SJCRH30 (cell line): ENCODE data around the gene SNX20. TPM values are rescaled to one million over a fixed set of nuclear protein-coding genes. Genes with fewer than 3 reads are reported as not detected.

Source experiments
- DNase-seq, 2 experiments: peaks; one replicate each; pipeline ENCODE4 v3.0.0-alpha.2; 2015 to 2020
- H3K27ac ChIP-seq: fragments of 250-450 bp; sonication (Bioruptor Pico); 2 replicates; pipeline ENCODE4 v1.5.1; 2020; ENCODE audit warnings: mild to moderate bottlenecking, moderate library complexity
- H3K27me3 ChIP-seq: fragments of 250-450 bp; sonication (Bioruptor Pico); 2 replicates; pipeline ENCODE4 v1.5.1; 2020; ENCODE audit warnings: mild to moderate bottlenecking, moderate library complexity
- H3K36me3 ChIP-seq: fragments of 250-450 bp; sonication (Bioruptor Pico); 2 replicates; pipeline ENCODE4 v1.5.1; 2020; ENCODE audit warnings: mild to moderate bottlenecking, moderate library complexity
- H3K4me1 ChIP-seq: fragments of 250-450 bp; sonication (Bioruptor Pico); 2 replicates; pipeline ENCODE4 v1.5.1; 2020; ENCODE audit warnings: mild to moderate bottlenecking, moderate library complexity
- H3K4me3 ChIP-seq: fragments of 250-450 bp; sonication (Bioruptor Pico); 2 replicates; pipeline ENCODE4 v1.5.1; 2020; ENCODE audit warnings: mild to moderate bottlenecking, moderate library complexity
- H3K9me3 ChIP-seq: fragments of 250-450 bp; sonication (Bioruptor Pico); replicated peaks from 2 replicates; pipeline ENCODE4 v1.5.1; 2020; ENCODE audit warnings: mild to moderate bottlenecking, moderate library complexity
- total RNA-seq: library from RNA; depleted of rRNA; stranded (reverse); fragments of >200 nt; shearing (Covaris generic); gene quantifications from 2 replicates; pipeline ENCODE4 v1.2.3, GENCODE V29; 2014; rRNA removed

Gene SNX20
- total RNA-seq = not detected in 2 replicates

- H3K27me3 ChIP-seq = peaks cover 4% of the 10 kb centered on the region; the same call in 1 of the 2 replicates
- H3K27ac ChIP-seq = no peak within 1 kb of the TSS
- no peak within 1 kb of the TSS for H3K4me3 ChIP-seq
- no peaks in the 10 kb centered on the region for H3K4me1 ChIP-seq
- no peaks in the 10 kb centered on the region for H3K36me3 ChIP-seq
- H3K9me3 ChIP-seq = no peaks in the 10 kb centered on the region
- no peak for DNase-seq
These were observed at the start of gene SNX20 for GRCh38 chr16:50681021-50681885. Gene SNX20, minus strand, starts transcription at chr16:50681312. Its CDS starts 3,786 bp downstream, at chr16:50677526.

GRCh38 chr16:50724306-50724705, 43.2 kb upstream of the SNX20 start:
- H3K27me3 ChIP-seq = no peaks in the 10 kb centered on the region
- H3K36me3 ChIP-seq = no peaks in the 10 kb centered on the region
- no peaks in the 10 kb centered on the region; the same call in 1 of the 2 replicates for H3K9me3 ChIP-seq
- DNase-seq = no peak
- no peaks in the 10 kb centered on the region for H3K4me1 ChIP-seq
- H3K4me3 ChIP-seq = no peak overlapping the region
- no peak overlapping the region for H3K27ac ChIP-seq

GRCh38 chr16:50722960-50723359, 41.8 kb upstream of the SNX20 start:
- H3K27me3 ChIP-seq = no peaks in the 10 kb centered on the region
- no peaks in the 10 kb centered on the region; the same call in 1 of the 2 replicates for H3K9me3 ChIP-seq
- DNase-seq = no peak
- H3K27ac ChIP-seq = no peak overlapping the region
- no peaks in the 10 kb centered on the region for H3K4me1 ChIP-seq
- no peak overlapping the region for H3K4me3 ChIP-seq
- no peaks in the 10 kb centered on the region for H3K36me3 ChIP-seq

GRCh38 chr16:50722405-50722737, 41.3 kb upstream of the SNX20 start:
- H3K4me3 ChIP-seq = no peak overlapping the region

GRCh38 chr16:50721549-50722404, 40.7 kb upstream of the SNX20 start:
- Histone ChIP-seq H3K27ac (no peak overlapping the region), H3K36me3 (no peaks in the 10 kb centered on the region), H3K4me1 (no peaks in the 10 kb centered on the region), H3K9me3 (no peaks in the 10 kb centered on the region; the same call in 1 of the 2 replicates), H3K27me3 (0 out of 2 replicates have a peak, but pooled peaks cover 5% of the 10 kb centered on the region), H3K4me3 (no peak overlapping the region)
- DNase-seq = no peak

More at GRCh38 chr16:50722405-50722737, 41.3 kb upstream of the SNX20 start:
- Histone ChIP-seq H3K27ac (no peak overlapping the region), H3K9me3 (no peaks in the 10 kb centered on the region; the same call in 1 of the 2 replicates), H3K27me3 (0 out of 2 replicates have a peak, but pooled peaks cover 5% of the 10 kb centered on the region), H3K36me3 (no peaks in the 10 kb centered on the region), H3K4me1 (no peaks in the 10 kb centered on the region)
- DNase-seq = no peak

- H3K36me3 ChIP-seq = no peaks in the 10 kb centered on the region
- no peak for DNase-seq
- H3K9me3 ChIP-seq = no peaks in the 10 kb centered on the region; the same call in 1 of the 2 replicates
- H3K4me1 ChIP-seq = no peaks in the 10 kb centered on the region
- H3K4me3 ChIP-seq = no peak overlapping the region
- 0 out of 2 replicates have a peak, but pooled peaks cover 5% of the 10 kb centered on the region for H3K27me3 ChIP-seq
- H3K27ac ChIP-seq = no peak overlapping the region
These were observed 38.6 kb upstream of the SNX20 start for GRCh38 chr16:50719401-50720337.

- no peak for DNase-seq
- Histone ChIP-seq H3K4me1 (no peaks in the 10 kb centered on the region), H3K27ac (no peak overlapping the region), H3K36me3 (no peaks in the 10 kb centered on the region), H3K27me3 (0 out of 2 replicates have a peak, but pooled peaks cover 5% of the 10 kb centered on the region), H3K4me3 (no peak overlapping the region), H3K9me3 (no peaks in the 10 kb centered on the region; the same call in 1 of the 2 replicates)
These were observed 37.8 kb upstream of the SNX20 start for GRCh38 chr16:50718761-50719400.

- Histone ChIP-seq H3K27ac (no peak overlapping the region), H3K9me3 (no peaks in the 10 kb centered on the region), H3K36me3 (no peaks in the 10 kb centered on the region), H3K27me3 (0 out of 2 replicates have a peak, but pooled peaks cover 5% of the 10 kb centered on the region), H3K4me1 (no peaks in the 10 kb centered on the region), H3K4me3 (no peak overlapping the region)
- DNase-seq = no peak
These were observed 37.1 kb upstream of the SNX20 start for GRCh38 chr16:50718061-50718760.

- Histone ChIP-seq H3K27me3 (0 out of 2 replicates have a peak, but pooled peaks cover 5% of the 10 kb centered on the region), H3K27ac (no peak overlapping the region), H3K4me1 (no peaks in the 10 kb centered on the region), H3K36me3 (no peaks in the 10 kb centered on the region), H3K4me3 (no peak overlapping the region), H3K9me3 (no peaks in the 10 kb centered on the region)
- DNase-seq = no peak
These were observed 36.4 kb upstream of the SNX20 start for GRCh38 chr16:50717494-50717893.

GRCh38 chr16:50717091-50717490, 36.0 kb upstream of the SNX20 start:
- no peaks in the 10 kb centered on the region for H3K9me3 ChIP-seq
- no peaks in the 10 kb centered on the region for H3K36me3 ChIP-seq
- no peak overlapping the region for H3K4me3 ChIP-seq
- DNase-seq = no peak
- H3K27me3 ChIP-seq = 0 out of 2 replicates have a peak, but pooled peaks cover 5% of the 10 kb centered on the region
- H3K27ac ChIP-seq = no peak overlapping the region
- no peaks in the 10 kb centered on the region for H3K4me1 ChIP-seq

GRCh38 chr16:50712956-50713355, 31.8 kb upstream of the SNX20 start:
- H3K27me3 ChIP-seq = 0 out of 2 replicates have a peak, but pooled peaks cover 5% of the 10 kb centered on the region
- H3K9me3 ChIP-seq = no peaks in the 10 kb centered on the region
- no peak overlapping the region for H3K4me3 ChIP-seq
- no peaks in the 10 kb centered on the region for H3K36me3 ChIP-seq
- H3K4me1 ChIP-seq = no peaks in the 10 kb centered on the region
- no peak for DNase-seq
- H3K27ac ChIP-seq = no peak overlapping the region

GRCh38 chr16:50712560-50712898, 31.4 kb upstream of the SNX20 start:
- no peaks in the 10 kb centered on the region for H3K4me1 ChIP-seq
- DNase-seq = peak; percentile 11 to 25
- 0 out of 2 replicates have a peak, but pooled peaks cover 2% of the 10 kb centered on the region for H3K27me3 ChIP-seq
- H3K27ac ChIP-seq = no peak overlapping the region
- no peaks in the 10 kb centered on the region for H3K9me3 ChIP-seq
- H3K36me3 ChIP-seq = no peaks in the 10 kb centered on the region
- H3K4me3 ChIP-seq = no peak overlapping the region

- DNase-seq = peak; percentile 16 to 24
- Histone ChIP-seq H3K4me3 (no peak overlapping the region), H3K4me1 (no peaks in the 10 kb centered on the region), H3K9me3 (no peaks in the 10 kb centered on the region), H3K27ac (no peak overlapping the region), H3K27me3 (no peaks in the 10 kb centered on the region), H3K36me3 (no peaks in the 10 kb centered on the region)
These were observed 30.9 kb upstream of the SNX20 start for GRCh38 chr16:50711862-50712559.
